HepG2 (cell line): ENCODE results near the gene PIGN. TPM values are rescaled to one million over a fixed set of nuclear protein-coding genes. Genes with fewer than 3 reads are reported as not detected.

Experiments used
- ATAC-seq: fragments of 200-7000 bp; cut with Tn5 transposase; 3 replicates; pipeline ENCODE4 v1.9.1; 2020; ENCODE audit warnings: mild to moderate bottlenecking, moderate library complexity
- BruUV-seq: library from RNA; stranded (reverse); fragments of 400-500 nt; replicated peaks from 2 replicates; lab custom pipeline; 2021; lab: Mats Ljungman, UMichigan
- CTCF ChIA-PET: fragments of 300-600 bp; formaldehyde crosslinking; extraction: SDS; loops from one replicate; lab custom pipeline; 2021; ENCODE audit warnings: low total read pairs, inconsistent platforms, low intra/inter-chr PET ratio; lab: Yijun Ruan, JAX
- POLR2A ChIA-PET: fragments of 350-600 bp; sonication (Branson Sonifier 250); formaldehyde crosslinking; loops from one replicate; lab custom pipeline; 2020; ENCODE audit warnings: antibody characterized with exemption, inconsistent platforms; lab: Yijun Ruan, JAX
- DNase-seq: peaks from one replicate; pipeline ENCODE4 v3.0.0-alpha.2; 2015; ENCODE audit warnings: low spot score
- FAIRE-seq: peaks from 3 replicates; lab custom pipeline; 2011; peaks lifted over from hg19 to GRCh38; lab: Jason Lieb, UNC
- H2AFZ ChIP-seq: one replicate; pipeline ENCODE4 v1.6.1; 2011; ENCODE audit warnings: low read length, inconsistent platforms
- H3K27ac ChIP-seq: fragments of 300-600 bp; 3 replicates; pipeline ENCODE4 v1.8.0; 2011; ENCODE audit warnings: mixed run types, mild to moderate bottlenecking, mixed read lengths, low read length, inconsistent platforms; ENCODE audit not compliant: insufficient read depth; ENCODE audit errors: extremely low read length
- H3K27me3 ChIP-seq, 2 experiments: fragments of 200-600 bp in 1 of 2; 2 replicates in 1 of 2; 3 replicates in 1 of 2; pipeline versions ENCODE4 v1.6.0 to v1.8.0; 2011; ENCODE audit warnings: low read length in 2 of 2, mild to moderate bottlenecking in 2 of 2, moderate library complexity in 2 of 2, inconsistent platforms in 1 of 2; ENCODE audit not compliant: insufficient read depth in 2 of 2, control insufficient read depth in 1 of 2
- H3K36me3 ChIP-seq, 2 experiments: fragments of 200-600 bp in 1 of 2; replicated peaks in 1 of 2; 2 replicates in 1 of 2; 3 replicates in 1 of 2; pipeline versions ENCODE4 v1.5.1 to v1.8.0; 2011; ENCODE audit warnings: low read length in 2 of 2, inconsistent platforms in 1 of 2; ENCODE audit not compliant: insufficient read depth in 2 of 2, control insufficient read depth in 1 of 2
- H3K4me1 ChIP-seq: 2 replicates; pipeline ENCODE4 v1.5.1; 2012; ENCODE audit warnings: low read length, inconsistent platforms; ENCODE audit not compliant: insufficient read depth
- H3K4me2 ChIP-seq: 2 replicates; pipeline ENCODE4 v1.6.0; 2011; ENCODE audit warnings: low read depth, low read length, inconsistent platforms
- H3K4me3 ChIP-seq, 3 experiments: fragments of 200-600 bp in 1 of 3; sonication (generic), shearing (Covaris generic) in 1 of 3; replicated peaks in 1 of 3; 2 replicates each; pipeline ENCODE4 v1.5.1; 2011 to 2016; ENCODE audit warnings: low read length in 3 of 3, inconsistent platforms in 2 of 3, low read depth in 2 of 3, mild to moderate bottlenecking in 2 of 3, control low read depth in 1 of 3, mixed read lengths in 1 of 3; ENCODE audit not compliant: insufficient read depth in 1 of 3
- H3K79me2 ChIP-seq: one replicate; pipeline ENCODE4 v1.6.1; 2011; ENCODE audit warnings: low read length, inconsistent platforms; ENCODE audit not compliant: insufficient read depth
- H3K9ac ChIP-seq: 2 replicates; pipeline ENCODE4 v1.6.0; 2011; ENCODE audit warnings: mild to moderate bottlenecking, low read depth, low read length, inconsistent platforms; ENCODE audit not compliant: insufficient read depth
- H3K9me3 ChIP-seq: 2 replicates; pipeline ENCODE4 v1.5.1; 2012; ENCODE audit warnings: mild to moderate bottlenecking, low read length
- H4K20me1 ChIP-seq: 2 replicates; pipeline ENCODE4 v1.6.0; 2011; ENCODE audit warnings: inconsistent platforms, mild to moderate bottlenecking, low read length, moderate library complexity; ENCODE audit not compliant: insufficient read depth
- AKNA ChIP-seq: sonication (generic); formaldehyde crosslinking; IDR thresholded peaks from 2 replicates; pipeline ENCODE4 v1.4.0; 2020; ENCODE audit warnings: missing genetic modification reagents, borderline replicate concordance
- HOXD1 ChIP-seq: sonication (generic); formaldehyde crosslinking; IDR thresholded peaks from 2 replicates; pipeline ENCODE4 v1.5.0; 2020; ENCODE audit warnings: missing genetic modification reagents
- MED13 ChIP-seq: sonication (generic); formaldehyde crosslinking; IDR thresholded peaks from 2 replicates; pipeline ENCODE4 v1.5.0; 2020; ENCODE audit warnings: missing genetic modification reagents
- NFAT5 ChIP-seq: sonication (generic); formaldehyde crosslinking; IDR thresholded peaks from 2 replicates; pipeline ENCODE4 v1.4.0; 2020; ENCODE audit warnings: missing genetic modification reagents
- SIN3B ChIP-seq: fragments of 150-350 bp; IDR thresholded peaks from 2 replicates; pipeline ENCODE4 v1.6.1; 2014; ENCODE audit warnings: low read length
- TP53 ChIP-seq: sonication (generic); formaldehyde crosslinking; conservative IDR thresholded peaks from 2 replicates; pipeline ENCODE4 v1.4.0; 2020; ENCODE audit warnings: missing genetic modification reagents
- YEATS4 ChIP-seq: sonication (generic); formaldehyde crosslinking; IDR thresholded peaks from 2 replicates; pipeline ENCODE4 v1.4.0; 2020; ENCODE audit warnings: missing genetic modification reagents, borderline replicate concordance
- ZBTB7A ChIP-seq: sonication (generic); formaldehyde crosslinking; IDR thresholded peaks from 2 replicates; pipeline ENCODE4 v1.8.0; 2022; ENCODE audit warnings: mild to moderate bottlenecking, missing genetic modification reagents
- ZNF253 ChIP-seq: sonication (generic); formaldehyde crosslinking; IDR thresholded peaks from 2 replicates; pipeline ENCODE4 v1.8.0; 2022; ENCODE audit warnings: mild to moderate bottlenecking, missing genetic modification reagents, borderline replicate concordance
- ZNF337 ChIP-seq: sonication (generic); formaldehyde crosslinking; IDR thresholded peaks from 2 replicates; pipeline ENCODE4 v1.5.1; 2020; ENCODE audit warnings: missing genetic modification reagents, low read depth, mild to moderate bottlenecking, borderline replicate concordance
- ZNF382 ChIP-seq: sonication (generic); formaldehyde crosslinking; IDR thresholded peaks from 2 replicates; pipeline ENCODE4 v1.5.0; 2020; ENCODE audit warnings: missing genetic modification reagents, mild to moderate bottlenecking, borderline replicate concordance
- ZNF501 ChIP-seq: sonication (generic); formaldehyde crosslinking; IDR thresholded peaks from 2 replicates; pipeline ENCODE4 v1.5.1; 2020; ENCODE audit warnings: mild to moderate bottlenecking, moderate library complexity, missing genetic modification reagents
- ZNF558 ChIP-seq: sonication (generic); formaldehyde crosslinking; IDR thresholded peaks from 2 replicates; pipeline ENCODE4 v1.9.0; 2022; ENCODE audit warnings: mild to moderate bottlenecking, missing genetic modification reagents, borderline replicate concordance
- ZNF562 ChIP-seq: sonication (generic); formaldehyde crosslinking; IDR thresholded peaks from 2 replicates; pipeline ENCODE4 v1.8.0; 2022; ENCODE audit warnings: missing genetic modification reagents, borderline replicate concordance
- WGBS: methylation state at CpG from one replicate; pipeline ENCODE4 v1.1.6; 2017; ENCODE audit warnings: low lambda C conversion rate; 5-methylcytosine and 5-hydroxymethylcytosine counted together
- in situ Hi-C: cut with HindIII; loops from 2 replicates; pipeline ENCODE4 v1.10.0; 2017; ENCODE audit warnings: low pct_unique_long_range_greater_than_20kb; ENCODE audit not compliant: extremely low pct_ligation_motif_present
- intact Hi-C: fragments of 100-400 bp; cut with micrococcal nuclease; formaldehyde crosslinking; loops from one replicate; pipeline ENCODE4 v1.10.0; 2022; ENCODE audit not compliant: unreplicated experiment
- polyA plus RNA-seq, 8 experiments: library from polyadenylated mRNA; depleted of rRNA in 3 of 8; stranded (reverse) in 7 of 8; unstranded in 1 of 8; fragments of >200 nt; fragmentation: Illumina TruSeq in 4 of 8; extraction: Trizol in 4 of 8; gene quantifications; 2 replicates each; pipeline versions ENCODE4 v1.2.1 to v1.2.3, GENCODE V29; 2011 to 2016; ENCODE audit warnings: low read depth in 4 of 8, missing spikeins in 1 of 8, mixed read lengths in 1 of 8; ENCODE audit not compliant: insufficient read depth in 1 of 8
- total RNA-seq, 5 experiments: library from RNA; depleted of rRNA; stranded (reverse); fragments of >200 nt; fragmentation: Illumina TruSeq; extraction: Trizol; gene quantifications; 2 replicates each; pipeline ENCODE4 v1.2.3, GENCODE V29; 2016; ENCODE audit warnings: low read depth in 1 of 5

PIGN gene
- total and polyA plus RNA-seq, 2 of the 13 experiments (the other 11 are each of a cell fraction or from before 2014, with no cell fraction given) = 15.5 to 33.6 TPM

- FAIRE-seq = no peak
- POLR2A ChIA-PET = no interaction called here
These were observed 34.0 kb downstream of the PIGN start for GRCh38 chr18:62152844-62153243.

More at GRCh38 chr18:62152844-62153243, 34.0 kb downstream of the PIGN start:
- Histone ChIP-seq H3K4me3 (no peak overlapping the region), H3K36me3 (peaks cover under 1 to 10% of the 10 kb centered on the region in 2 experiments; a peak in 3 of 5 replicates), H3K79me2 (no peaks in the 10 kb centered on the region), H4K20me1 (no peaks in the 10 kb centered on the region), H3K27me3 (no peaks in the 10 kb centered on the region), H3K4me1 (no peaks in the 10 kb centered on the region), H3K4me2 (no peak overlapping the region), H3K9me3 (no peaks in the 10 kb centered on the region), H2AFZ (no peak overlapping the region), H3K27ac (no peak overlapping the region), H3K9ac (no peak overlapping the region)
- no TSS peak for BruUV-seq
- TF ChIP-seq ZBTB7A = no peak
- TF ChIP-seq ZNF253 (CRISPR knock-in tag) = no peak
- TF ChIP-seq AKNA = no peak
- no peak for TF ChIP-seq MED13 (CRISPR knock-in tag)
- TF ChIP-seq SIN3B = no peak
- no peak for TF ChIP-seq ZNF337 (CRISPR knock-in tag)
- TF ChIP-seq HOXD1 (CRISPR knock-in tag) = no peak
- TF ChIP-seq TP53 (CRISPR knock-in tag) = no peak
- TF ChIP-seq YEATS4 (CRISPR knock-in tag) = no peak
- no peak for TF ChIP-seq NFAT5
- no peak for TF ChIP-seq ZNF562 (CRISPR knock-in tag)
- no peak for TF ChIP-seq ZNF501 (CRISPR knock-in tag)
- TF ChIP-seq ZNF558 (CRISPR knock-in tag) = no peak
- no peak for TF ChIP-seq ZNF382 (CRISPR knock-in tag)
- DNase-seq (no peak), ATAC-seq (no peak)
- in situ Hi-C loops (no loop called here), intact Hi-C loops (no loop called here)
- CTCF ChIA-PET = no interaction called here
- WGBS = 100% methylated on average over 1 of the region's 1 CpG
